IPS DF 6.9 (cell line): ENCODE results near the gene PGBD5.
A peak's percentile ranks its signal among the peaks of the same experiment; 100 is the strongest.

ENCODE experiments used
- DNase-seq: peaks from one replicate; pipeline ENCODE4 v3.0.0-alpha.2; 2013; ENCODE audit warnings: low read depth, low spot score
- H3K27ac ChIP-seq: one replicate; pipeline ENCODE4 v1.5.1; 2013; ENCODE audit warnings: low read length, control low read depth
- H3K27me3 ChIP-seq: 2 replicates; pipeline ENCODE4 v1.6.1; 2013; ENCODE audit warnings: mild to moderate bottlenecking, low read length; ENCODE audit not compliant: control insufficient read depth, insufficient read depth
- H3K36me3 ChIP-seq: 2 replicates; pipeline ENCODE4 v1.6.1; 2013; ENCODE audit warnings: low read length; ENCODE audit not compliant: control insufficient read depth, insufficient read depth
- H3K4me1 ChIP-seq: 2 replicates; pipeline ENCODE4 v1.6.1; 2013; ENCODE audit warnings: low read length; ENCODE audit not compliant: control insufficient read depth, insufficient read depth
- H3K4me3 ChIP-seq: 2 replicates; pipeline ENCODE4 v1.5.1; 2013; ENCODE audit warnings: mild to moderate bottlenecking, low read length
- H3K9me3 ChIP-seq: 2 replicates; pipeline ENCODE4 v1.6.1; 2013; ENCODE audit warnings: low read length, inconsistent platforms; ENCODE audit not compliant: control insufficient read depth, insufficient read depth
- WGBS: extraction: QIAGEN DNeasy Blood & Tissue Kit; methylation state at CpG from one replicate; pipeline ENCODE4 v1.1.7; 2013; ENCODE audit warnings: mixed read lengths, missing lambda C conversion rate; ENCODE audit not compliant: insufficient read length, insufficient coverage; 5-methylcytosine and 5-hydroxymethylcytosine counted together

Gene PGBD5

DNA sequence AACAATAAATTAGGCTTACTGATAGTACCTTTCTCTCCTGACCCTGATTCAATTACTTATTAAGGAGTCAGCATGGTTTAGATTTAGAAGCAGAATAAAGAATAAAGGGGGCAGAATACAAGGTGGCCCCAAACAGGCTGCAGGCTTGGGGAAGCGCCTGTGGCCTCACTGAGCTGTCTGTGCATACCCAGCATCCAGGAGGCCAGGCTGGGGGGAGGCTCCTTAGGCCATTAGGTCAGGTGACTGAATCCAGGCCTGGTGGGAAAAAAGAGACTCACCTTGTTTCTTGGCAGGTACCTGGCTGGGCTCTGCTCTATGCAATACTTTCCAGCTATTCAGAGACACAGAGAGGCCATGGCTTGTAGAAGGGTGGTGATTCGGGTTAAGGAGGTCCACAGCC lies 38.8 kb downstream of the PGBD5 start:
- Histone ChIP-seq H3K9me3 (no peaks in the 10 kb centered on the region), H3K27ac (no peak overlapping the region), H3K27me3 (no peaks in the 10 kb centered on the region), H3K4me1 (peaks cover 3% of the 10 kb centered on the region; the same call in 1 of the 2 replicates), H3K36me3 (no peaks in the 10 kb centered on the region), H3K4me3 (no peak overlapping the region)
- no peak for DNase-seq
- no CpG with 5 or more reads among the region's 2 CpGs for WGBS

GRCh38 chr1:230386637-230387262 lies 39.4 kb downstream of the PGBD5 start:
- DNase-seq: no peak
- Histone ChIP-seq H3K4me1 (peaks cover 2% of the 10 kb centered on the region; the same call in 1 of the 2 replicates), H3K9me3 (no peaks in the 10 kb centered on the region), H3K4me3 (no peak overlapping the region), H3K36me3 (no peaks in the 10 kb centered on the region), H3K27me3 (no peaks in the 10 kb centered on the region), H3K27ac (no peak overlapping the region)
- WGBS: no CpG with 5 or more reads among the region's 6 CpGs

GRCh38 chr1:230385930-230386329 lies 40.2 kb downstream of the PGBD5 start:
- DNase-seq: no peak
- H3K4me1 ChIP-seq: peaks cover 4% of the 10 kb centered on the region; the same call in 1 of the 2 replicates
- no peak overlapping the region for H3K4me3 ChIP-seq
- WGBS: no CpG with 5 or more reads among the region's 4 CpGs
- no peaks in the 10 kb centered on the region for H3K36me3 ChIP-seq
- H3K9me3 ChIP-seq: no peaks in the 10 kb centered on the region
- no peaks in the 10 kb centered on the region for H3K27me3 ChIP-seq
- no peak overlapping the region for H3K27ac ChIP-seq

- no peak overlapping the region for H3K27ac ChIP-seq
- H3K27me3 ChIP-seq: no peaks in the 10 kb centered on the region
- no peaks in the 10 kb centered on the region for H3K9me3 ChIP-seq
- H3K4me1 ChIP-seq: peaks cover 4% of the 10 kb centered on the region; the same call in 1 of the 2 replicates
- WGBS: no CpG with 5 or more reads among the region's 2 CpGs
- no peak overlapping the region for H3K4me3 ChIP-seq
- H3K36me3 ChIP-seq: no peaks in the 10 kb centered on the region
- DNase-seq: no peak
Observed at GRCh38 chr1:230385158-230385450, 41.0 kb downstream of the PGBD5 start.

DNA sequence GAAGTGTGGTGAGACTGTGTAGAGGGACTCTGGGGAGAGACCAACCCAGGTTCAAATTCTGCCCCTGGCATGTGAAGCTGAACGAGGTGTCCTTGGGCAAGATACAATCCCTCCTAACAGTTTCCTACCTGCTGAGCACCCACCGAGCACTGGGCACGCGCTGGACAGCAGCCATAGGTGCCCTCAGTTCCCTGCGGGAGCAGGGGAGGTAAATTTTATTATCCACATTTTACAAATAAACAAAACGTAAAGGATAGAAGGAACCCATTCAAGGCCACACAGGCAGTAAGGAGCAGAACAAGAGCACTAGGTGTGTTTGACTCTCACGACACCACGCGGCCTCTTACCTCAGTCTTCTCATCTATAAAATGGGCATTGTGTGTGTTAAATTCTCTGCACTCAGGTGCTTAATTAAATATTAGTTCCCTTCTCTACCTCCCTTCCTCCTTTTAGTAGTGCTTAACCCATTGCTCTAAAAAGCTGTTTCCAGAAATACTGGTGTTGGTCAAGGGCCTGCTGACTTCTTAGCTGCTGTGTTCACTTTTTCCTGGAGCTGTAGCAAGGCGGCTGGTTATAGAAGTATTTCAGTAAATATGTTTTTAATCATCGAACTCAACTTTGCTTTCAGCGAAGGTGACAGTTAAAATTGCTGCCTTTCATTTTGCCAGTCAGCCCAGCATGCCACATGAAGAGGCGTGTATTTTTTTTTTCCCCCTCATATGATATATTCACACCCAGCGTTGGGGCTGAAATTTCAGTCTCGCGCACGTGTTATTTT lies 41.6 kb downstream of the PGBD5 start:
- no peaks in the 10 kb centered on the region for H3K9me3 ChIP-seq
- no peak overlapping the region for H3K27ac ChIP-seq
- no peaks in the 10 kb centered on the region for H3K36me3 ChIP-seq
- no CpG with 5 or more reads among the region's 17 CpGs for WGBS
- H3K4me3 ChIP-seq: no peak overlapping the region
- peaks cover 4% of the 10 kb centered on the region; the same call in 1 of the 2 replicates for H3K4me1 ChIP-seq
- no peak for DNase-seq
- H3K27me3 ChIP-seq: no peaks in the 10 kb centered on the region

GRCh38 chr1:230383425-230383824 lies 42.7 kb downstream of the PGBD5 start:
- Histone ChIP-seq H3K4me1 (peaks cover 4% of the 10 kb centered on the region; the same call in 1 of the 2 replicates), H3K27me3 (no peaks in the 10 kb centered on the region), H3K36me3 (no peaks in the 10 kb centered on the region), H3K4me3 (no peak overlapping the region), H3K9me3 (no peaks in the 10 kb centered on the region), H3K27ac (no peak overlapping the region)
- no peak for DNase-seq
- WGBS: no CpG with 5 or more reads among the region's 5 CpGs

GRCh38 chr1:230382001-230382491 lies 44.1 kb downstream of the PGBD5 start:
- no peak overlapping the region for H3K27ac ChIP-seq
- peak; percentile 37 for DNase-seq

GRCh38 chr1:230381585-230381984 lies 44.5 kb downstream of the PGBD5 start:
- H3K36me3 ChIP-seq: no peaks in the 10 kb centered on the region
- no peak for DNase-seq
- no CpG with 5 or more reads among the region's 6 CpGs for WGBS
- no peak overlapping the region for H3K27ac ChIP-seq
- no peak overlapping the region for H3K4me3 ChIP-seq
- peaks cover 4% of the 10 kb centered on the region; the same call in 1 of the 2 replicates for H3K4me1 ChIP-seq
- no peaks in the 10 kb centered on the region for H3K27me3 ChIP-seq
- no peaks in the 10 kb centered on the region for H3K9me3 ChIP-seq

More at GRCh38 chr1:230382001-230382491, 44.1 kb downstream of the PGBD5 start:
- H3K4me1 ChIP-seq: peaks cover 4% of the 10 kb centered on the region; the same call in 1 of the 2 replicates
- no peaks in the 10 kb centered on the region for H3K9me3 ChIP-seq
- WGBS: no CpG with 5 or more reads among the region's 7 CpGs
- no peaks in the 10 kb centered on the region for H3K36me3 ChIP-seq
- H3K27me3 ChIP-seq: no peaks in the 10 kb centered on the region
- no peak overlapping the region for H3K4me3 ChIP-seq

- no peak overlapping the region for H3K4me3 ChIP-seq
- H3K9me3 ChIP-seq: no peaks in the 10 kb centered on the region
- WGBS: no CpG with 5 or more reads among the region's 5 CpGs
- DNase-seq: no peak
- H3K27ac ChIP-seq: no peak overlapping the region
- no peaks in the 10 kb centered on the region for H3K36me3 ChIP-seq
- H3K27me3 ChIP-seq: no peaks in the 10 kb centered on the region
- peaks cover 4% of the 10 kb centered on the region; the same call in 1 of the 2 replicates for H3K4me1 ChIP-seq
Observed at GRCh38 chr1:230381049-230381467, 45.1 kb downstream of the PGBD5 start.

- WGBS: no CpG with 5 or more reads among the region's 1 CpG
- no peak for DNase-seq
- Histone ChIP-seq H3K27ac (no peak overlapping the region), H3K36me3 (no peaks in the 10 kb centered on the region), H3K4me1 (peaks cover 4% of the 10 kb centered on the region; the same call in 1 of the 2 replicates), H3K27me3 (no peaks in the 10 kb centered on the region), H3K4me3 (no peak overlapping the region), H3K9me3 (no peaks in the 10 kb centered on the region)
Observed at GRCh38 chr1:230379928-230380327, 46.2 kb downstream of the PGBD5 start.
